Endodermal cell (in vitro differentiated cells): Measurements from ENCODE around the gene ZNF648. TPM values are rescaled to one million over a fixed set of nuclear protein-coding genes. Genes with fewer than 3 reads are reported as not detected.

Experiments
- DNase-seq: peaks from one replicate; pipeline ENCODE4 v3.0.0-alpha.2; 2017
- H3K27ac ChIP-seq: 2 replicates; pipeline ENCODE4 v1.5.1; 2013; ENCODE audit warnings: mild to moderate bottlenecking, low read depth, low read length, moderate library complexity
- H3K27me3 ChIP-seq: 2 replicates; pipeline ENCODE4 v1.6.1; 2013; ENCODE audit warnings: mild to moderate bottlenecking, low read length, moderate library complexity; ENCODE audit not compliant: insufficient read depth, control insufficient read depth, poor library complexity, severe bottlenecking
- H3K36me3 ChIP-seq: 2 replicates; pipeline ENCODE4 v1.7.0; 2013; ENCODE audit warnings: mild to moderate bottlenecking, low read length, moderate library complexity; ENCODE audit not compliant: control insufficient read depth, insufficient read depth
- H3K4me1 ChIP-seq: one replicate; pipeline ENCODE4 v1.7.0; 2013; ENCODE audit warnings: low read length; ENCODE audit not compliant: control insufficient read depth, insufficient read depth
- H3K4me3 ChIP-seq: 2 replicates; pipeline ENCODE4 v1.5.1; 2013; ENCODE audit warnings: mild to moderate bottlenecking, low read length, moderate library complexity
- H3K9ac ChIP-seq: 2 replicates; pipeline ENCODE4 v1.6.1; 2013; ENCODE audit warnings: mild to moderate bottlenecking, low read length, moderate library complexity; ENCODE audit not compliant: poor library complexity, severe bottlenecking; ENCODE audit errors: extremely low read depth
- H3K9me3 ChIP-seq: 2 replicates; pipeline ENCODE4 v1.6.1; 2013; ENCODE audit warnings: mild to moderate bottlenecking, low read length, moderate library complexity; ENCODE audit not compliant: control insufficient read depth
- H3K27ac Mint-ChIP-seq: 2 replicates; pipeline ENCODE4 v1.8.0; 2020; ENCODE audit warnings: mixed read lengths
- H3K27me3 Mint-ChIP-seq: 2 replicates; pipeline ENCODE4 v1.8.0; 2021; ENCODE audit warnings: mild to moderate bottlenecking, mixed read lengths; ENCODE audit not compliant: insufficient read depth
- H3K36me3 Mint-ChIP-seq: 2 replicates; pipeline ENCODE4 v1.8.0; 2020; ENCODE audit warnings: low read depth, mixed read lengths
- H3K4me1 Mint-ChIP-seq: 2 replicates; pipeline ENCODE4 v1.8.0; 2020; ENCODE audit warnings: mixed read lengths
- H3K4me3 Mint-ChIP-seq: 2 replicates; pipeline ENCODE4 v1.8.0; 2020; ENCODE audit warnings: mild to moderate bottlenecking, moderate library complexity, mixed read lengths
- H3K9me3 Mint-ChIP-seq: 2 replicates; pipeline ENCODE4 v1.8.0; 2020; ENCODE audit warnings: mild to moderate bottlenecking, mixed read lengths
- WGBS, 2 experiments: methylation state at CpG; one replicate each; pipeline versions ENCODE4 v1.1.5 to v1.1.7; 2013; ENCODE audit warnings: missing lambda C conversion rate in 2 of 2, mixed read lengths in 1 of 2; ENCODE audit not compliant: insufficient coverage in 1 of 2, insufficient read length in 1 of 2; 5-methylcytosine and 5-hydroxymethylcytosine counted together
- total RNA-seq, 2 donors: library from RNA; stranded (reverse); fragmentation: NEBNext Ultra II Directional in 1 of 2; extraction: Animal tissue kit (Norgen Biotek cat#: 25700) in 1 of 2; gene quantifications; 2 replicates in 1 of 2; 3 replicates in 1 of 2; pipeline ENCODE4 v1.2.1, GENCODE V29; 2021
- TF ChIP-seq, protein P1 (sequence below): fragments of 200-600 bp; sonication (generic); conservative IDR thresholded peaks from 2 replicates; pipeline ENCODE4 v1.5.0; 2021; ENCODE audit warnings: antibody characterized with exemption, mild to moderate bottlenecking

Gene ZNF648
- total RNA-seq, 2 donors from 2014 or later = 0.29 TPM; not detected in 1

DNA sequence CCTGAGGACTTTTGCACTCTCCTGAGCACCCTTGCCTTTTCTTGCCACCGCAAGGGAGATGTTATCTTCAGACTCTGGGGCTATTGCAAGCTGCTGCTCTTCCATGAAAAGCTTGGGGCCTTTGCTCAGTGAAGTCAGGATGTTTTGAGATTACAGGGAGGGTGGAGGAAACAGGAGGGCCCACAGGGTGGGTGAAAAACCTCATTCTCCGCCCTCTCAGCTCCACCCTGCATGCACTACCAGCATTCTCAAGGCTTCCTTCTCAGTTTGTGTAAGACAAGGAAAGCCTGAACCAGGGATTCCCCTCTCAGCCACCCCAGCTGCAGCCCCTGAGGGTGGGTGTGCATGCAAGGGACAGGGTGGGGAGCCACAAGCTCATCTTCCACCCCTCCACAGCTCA lies 25.8 kb upstream of the ZNF648 start:
- Mint-ChIP-seq H3K4me1 (peaks cover 15% of the 10 kb centered on the region), H3K27ac (no peak overlapping the region), H3K27me3 (no peaks in the 10 kb centered on the region), H3K4me3 (no peak overlapping the region), H3K9me3 (no peaks in the 10 kb centered on the region), H3K36me3 (no peaks in the 10 kb centered on the region)
- Histone ChIP-seq H3K4me1 (no peaks in the 10 kb centered on the region), H3K36me3 (no peaks in the 10 kb centered on the region), H3K27ac (no peak overlapping the region), H3K27me3 (no peaks in the 10 kb centered on the region), H3K4me3 (no peak overlapping the region), H3K9ac (no peak overlapping the region), H3K9me3 (no peaks in the 10 kb centered on the region)
- TF ChIP-seq, protein P1, sequence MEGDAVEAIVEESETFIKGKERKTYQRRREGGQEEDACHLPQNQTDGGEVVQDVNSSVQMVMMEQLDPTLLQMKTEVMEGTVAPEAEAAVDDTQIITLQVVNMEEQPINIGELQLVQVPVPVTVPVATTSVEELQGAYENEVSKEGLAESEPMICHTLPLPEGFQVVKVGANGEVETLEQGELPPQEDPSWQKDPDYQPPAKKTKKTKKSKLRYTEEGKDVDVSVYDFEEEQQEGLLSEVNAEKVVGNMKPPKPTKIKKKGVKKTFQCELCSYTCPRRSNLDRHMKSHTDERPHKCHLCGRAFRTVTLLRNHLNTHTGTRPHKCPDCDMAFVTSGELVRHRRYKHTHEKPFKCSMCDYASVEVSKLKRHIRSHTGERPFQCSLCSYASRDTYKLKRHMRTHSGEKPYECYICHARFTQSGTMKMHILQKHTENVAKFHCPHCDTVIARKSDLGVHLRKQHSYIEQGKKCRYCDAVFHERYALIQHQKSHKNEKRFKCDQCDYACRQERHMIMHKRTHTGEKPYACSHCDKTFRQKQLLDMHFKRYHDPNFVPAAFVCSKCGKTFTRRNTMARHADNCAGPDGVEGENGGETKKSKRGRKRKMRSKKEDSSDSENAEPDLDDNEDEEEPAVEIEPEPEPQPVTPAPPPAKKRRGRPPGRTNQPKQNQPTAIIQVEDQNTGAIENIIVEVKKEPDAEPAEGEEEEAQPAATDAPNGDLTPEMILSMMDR = no peak
- 98% methylated on average over 2 of the region's 2 CpGs; no CpG with 5 or more reads in 1 of the 2 experiments for WGBS, 2 experiments
- no peak for DNase-seq

DNA sequence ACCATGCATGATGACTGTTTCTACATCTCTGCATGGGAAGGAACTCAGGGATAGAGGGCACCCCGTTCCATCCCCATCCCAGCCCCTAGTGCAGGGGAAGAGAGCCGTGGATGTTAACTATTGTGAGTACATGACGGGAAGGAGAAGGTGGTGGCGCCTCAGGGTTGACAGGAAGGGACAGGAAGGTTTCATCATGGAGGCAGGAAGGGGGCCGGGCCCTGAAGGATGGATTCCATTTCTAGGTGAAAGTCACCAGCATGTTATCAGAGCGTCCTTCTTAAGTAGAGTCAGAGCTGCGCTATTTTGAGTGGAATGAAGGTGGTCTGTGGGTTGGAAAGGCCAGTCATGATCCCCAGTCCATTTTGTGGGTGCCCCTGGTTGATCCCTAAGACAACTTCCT lies 25.1 kb upstream of the ZNF648 start:
- Mint-ChIP-seq H3K27me3 (no peaks in the 10 kb centered on the region), H3K27ac (no peak overlapping the region), H3K4me3 (no peak overlapping the region), H3K9me3 (no peaks in the 10 kb centered on the region), H3K4me1 (peaks cover 15% of the 10 kb centered on the region), H3K36me3 (no peaks in the 10 kb centered on the region)
- H3K9ac ChIP-seq = no peak overlapping the region
- no peak for DNase-seq
- H3K4me1 ChIP-seq = no peaks in the 10 kb centered on the region
- no peaks in the 10 kb centered on the region for H3K27me3 ChIP-seq
- H3K27ac ChIP-seq = no peak overlapping the region
- H3K36me3 ChIP-seq = no peaks in the 10 kb centered on the region
- no peaks in the 10 kb centered on the region for H3K9me3 ChIP-seq
- WGBS, 2 experiments = 94 to 100% methylated on average over 3 to 7 of the region's 7 CpGs
- TF ChIP-seq, protein P1 = no peak
- H3K4me3 ChIP-seq = no peak overlapping the region

DNA sequence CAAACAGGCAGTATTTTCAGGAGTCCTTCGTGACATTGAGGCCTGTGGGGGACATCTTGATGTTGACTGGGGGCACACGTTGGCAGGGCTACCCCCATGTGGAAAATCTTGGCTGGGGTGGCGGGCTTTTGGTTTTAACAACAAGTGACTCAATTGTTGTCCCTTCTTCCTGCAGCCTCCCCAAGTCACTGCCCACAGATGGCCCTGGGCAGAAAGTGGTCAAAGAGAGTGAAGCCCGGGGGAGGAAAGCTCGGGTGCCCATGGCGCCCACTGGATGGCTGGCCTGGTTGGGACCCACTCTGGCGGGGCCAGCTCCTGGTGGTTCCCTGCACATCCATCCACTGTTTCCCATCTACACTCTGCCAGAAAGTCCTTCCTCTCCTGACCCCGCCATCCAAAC lies 24.6 kb upstream of the ZNF648 start:
- TF ChIP-seq, protein P1 = no peak
- DNase-seq = no peak
- Histone ChIP-seq H3K36me3 (no peaks in the 10 kb centered on the region), H3K9ac (no peak overlapping the region), H3K27me3 (no peaks in the 10 kb centered on the region), H3K27ac (no peak overlapping the region), H3K9me3 (no peaks in the 10 kb centered on the region), H3K4me1 (no peaks in the 10 kb centered on the region), H3K4me3 (no peak overlapping the region)
- Mint-ChIP-seq H3K27me3 (no peaks in the 10 kb centered on the region), H3K9me3 (no peaks in the 10 kb centered on the region), H3K27ac (no peak overlapping the region), H3K4me3 (no peak overlapping the region), H3K36me3 (no peaks in the 10 kb centered on the region), H3K4me1 (peaks cover 15% of the 10 kb centered on the region)
- 81 to 100% methylated on average over 4 to 8 of the region's 8 CpGs for WGBS, 2 experiments
